Adrenal gland (tissue), 5 donors: Measurements from ENCODE around the gene TNIK.

Experiments
- POLR2A ChIP-seq, 2 donors: fragments of 450-650 bp; IDR thresholded peaks; one replicate each; pipeline ENCODE4 v1.6.1; 2017; ENCODE audit warnings: antibody characterized with exemption in 2 of 2, mild to moderate bottlenecking in 2 of 2, moderate library complexity in 1 of 2
- TF ChIP-seq, protein P1 (sequence below), 6 experiments: fragments of 450-650 bp in 4 of 6; fragments of 200-600 bp in 2 of 6; sonication (generic) in 1 of 6; IDR thresholded peaks; 1 replicate in 5 of 6; 2 replicates in 1 of 6; pipeline versions ENCODE4 v1.5.1 to v1.8.0; 2016 to 2021; ENCODE audit warnings: antibody characterized with exemption in 6 of 6, mild to moderate bottlenecking in 2 of 6, moderate library complexity in 1 of 6
- donor health status: DM: no; HTN: no; CAD: no.

DNA sequence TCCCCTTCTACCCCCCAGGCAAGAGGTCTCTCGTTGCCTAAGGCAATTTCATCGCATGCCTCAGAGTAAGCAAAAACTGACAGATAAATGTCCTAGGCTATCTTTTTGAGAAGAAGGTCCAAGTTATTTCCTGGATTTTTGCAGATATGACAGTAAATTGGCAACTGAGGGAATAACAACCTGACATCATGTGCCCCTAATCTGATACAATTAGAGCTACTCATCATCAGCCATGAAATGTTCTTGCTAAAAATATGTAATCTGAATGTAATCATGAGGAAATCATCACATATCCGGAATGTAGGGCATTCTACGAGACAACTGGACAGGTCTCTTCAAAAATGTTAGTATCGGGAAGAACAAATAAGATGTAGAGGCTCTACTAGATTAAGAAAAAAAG lies 44.1 kb downstream of the TNIK start:
- TF ChIP-seq, protein P1, sequence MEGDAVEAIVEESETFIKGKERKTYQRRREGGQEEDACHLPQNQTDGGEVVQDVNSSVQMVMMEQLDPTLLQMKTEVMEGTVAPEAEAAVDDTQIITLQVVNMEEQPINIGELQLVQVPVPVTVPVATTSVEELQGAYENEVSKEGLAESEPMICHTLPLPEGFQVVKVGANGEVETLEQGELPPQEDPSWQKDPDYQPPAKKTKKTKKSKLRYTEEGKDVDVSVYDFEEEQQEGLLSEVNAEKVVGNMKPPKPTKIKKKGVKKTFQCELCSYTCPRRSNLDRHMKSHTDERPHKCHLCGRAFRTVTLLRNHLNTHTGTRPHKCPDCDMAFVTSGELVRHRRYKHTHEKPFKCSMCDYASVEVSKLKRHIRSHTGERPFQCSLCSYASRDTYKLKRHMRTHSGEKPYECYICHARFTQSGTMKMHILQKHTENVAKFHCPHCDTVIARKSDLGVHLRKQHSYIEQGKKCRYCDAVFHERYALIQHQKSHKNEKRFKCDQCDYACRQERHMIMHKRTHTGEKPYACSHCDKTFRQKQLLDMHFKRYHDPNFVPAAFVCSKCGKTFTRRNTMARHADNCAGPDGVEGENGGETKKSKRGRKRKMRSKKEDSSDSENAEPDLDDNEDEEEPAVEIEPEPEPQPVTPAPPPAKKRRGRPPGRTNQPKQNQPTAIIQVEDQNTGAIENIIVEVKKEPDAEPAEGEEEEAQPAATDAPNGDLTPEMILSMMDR (IDR thresholded peaks at IDR 0.05): no peak
- no peak for TF ChIP-seq POLR2A (IDR thresholded peaks at IDR 0.05)
